Loucy (cell line): ENCODE results near the gene SNX3.

Source experiments
- H2AFZ ChIP-seq: fragments of 200-600 bp; sonication (generic); 2 replicates; pipeline ENCODE4 v1.6.0; 2016; ENCODE audit warnings: antibody characterized with exemption, mild to moderate bottlenecking, low read length, moderate library complexity
- H3F3A ChIP-seq: fragments of 200-600 bp; 2 replicates; pipeline ENCODE4 v1.6.0; 2016; ENCODE audit warnings: antibody characterized with exemption, low read depth, mild to moderate bottlenecking
- H3K27me3 ChIP-seq: fragments of 200-600 bp; sonication (generic); 2 replicates; pipeline ENCODE4 v1.6.1; 2014; ENCODE audit warnings: low read length, mild to moderate bottlenecking; ENCODE audit not compliant: insufficient read depth, poor library complexity, severe bottlenecking
- H3K36me3 ChIP-seq: fragments of 200-600 bp; sonication (generic); 2 replicates; pipeline ENCODE4 v1.6.1; 2016; ENCODE audit warnings: low read length; ENCODE audit not compliant: insufficient read depth
- H3K4me1 ChIP-seq: fragments of 200-600 bp; sonication (generic); 2 replicates; pipeline ENCODE4 v1.5.1; 2014; ENCODE audit warnings: low read length, mild to moderate bottlenecking; ENCODE audit not compliant: insufficient read depth, poor library complexity, severe bottlenecking
- H3K4me2 ChIP-seq: fragments of 200-600 bp; sonication (generic); 2 replicates; pipeline ENCODE4 v1.6.0; 2014; ENCODE audit warnings: antibody characterized with exemption, low read length, low read depth, mild to moderate bottlenecking; ENCODE audit not compliant: poor library complexity, severe bottlenecking
- H3K4me3 ChIP-seq: fragments of 200-600 bp; sonication (generic); 2 replicates; pipeline ENCODE4 v1.5.1; 2014; ENCODE audit warnings: low read length, mild to moderate bottlenecking, mixed read lengths; ENCODE audit not compliant: poor library complexity, severe bottlenecking
- H3K79me2 ChIP-seq: fragments of 200-600 bp; sonication (generic); 2 replicates; pipeline ENCODE4 v1.6.1; 2014; ENCODE audit warnings: low read length; ENCODE audit not compliant: insufficient read depth
- H3K9ac ChIP-seq: fragments of 200-600 bp; sonication (generic); 2 replicates; pipeline ENCODE4 v1.6.0; 2014; ENCODE audit warnings: mild to moderate bottlenecking, low read depth, low read length, moderate library complexity; ENCODE audit not compliant: poor library complexity, severe bottlenecking
- H3K9me2 ChIP-seq: fragments of 200-600 bp; sonication (generic); replicated peaks from 2 replicates; pipeline ENCODE4 v1.6.1; 2016; ENCODE audit warnings: low read depth, low read length, mixed read lengths
- H3K9me3 ChIP-seq: fragments of 200-600 bp; sonication (generic); 2 replicates; pipeline ENCODE4 v1.6.1; 2014; ENCODE audit warnings: mild to moderate bottlenecking, antibody characterized with exemption, low read length, low read depth; ENCODE audit not compliant: insufficient read depth
- H4K20me1 ChIP-seq: fragments of 200-600 bp; sonication (generic); 2 replicates; pipeline ENCODE4 v1.6.0; 2014; ENCODE audit warnings: antibody characterized with exemption, low read length, mild to moderate bottlenecking; ENCODE audit not compliant: insufficient read depth, poor library complexity, severe bottlenecking
- EZH2phosphoT487 ChIP-seq: fragments of 200-600 bp; IDR thresholded peaks from 2 replicates; pipeline ENCODE4 v1.6.1; 2018; ENCODE audit warnings: antibody characterized with exemption, mild to moderate bottlenecking, moderate library complexity, borderline replicate concordance
- TF ChIP-seq, protein P1 (sequence below): fragments of 200-600 bp; sonication (generic); conservative IDR thresholded peaks from 2 replicates; pipeline ENCODE4 v1.5.1; 2014; ENCODE audit warnings: mild to moderate bottlenecking, antibody characterized with exemption, low read length

SNX3 gene

DNA sequence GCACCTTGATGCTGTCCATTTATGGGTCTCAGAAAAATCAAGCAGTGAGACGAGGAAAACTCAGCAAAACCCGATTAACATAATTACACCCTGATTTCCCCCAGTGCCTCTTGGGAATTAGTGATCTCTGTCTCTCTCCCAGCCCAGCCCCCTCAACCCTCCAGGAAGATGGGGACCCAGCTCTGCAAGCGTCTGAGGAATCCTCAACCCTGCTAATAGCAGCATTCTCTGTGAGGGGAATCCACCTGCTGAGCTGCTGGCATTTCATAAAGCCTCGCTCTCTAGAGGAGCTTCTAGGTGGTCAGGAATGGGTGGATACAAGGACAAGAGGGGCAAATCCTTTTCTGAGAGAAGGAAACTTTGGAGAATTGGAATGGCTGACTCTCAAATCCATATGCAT lies 81.1 kb downstream of the SNX3 start:
- Histone ChIP-seq H3K36me3 (no peaks in the 10 kb centered on the region), H3K4me3 (no peak overlapping the region), H3K27me3 (no peaks in the 10 kb centered on the region), H3K9me3 (no peaks in the 10 kb centered on the region), H3K79me2 (no peaks in the 10 kb centered on the region), H3K4me2 (no peak overlapping the region), H4K20me1 (no peaks in the 10 kb centered on the region), H3K9me2 (no peaks in the 10 kb centered on the region), H3F3A (no peaks in the 10 kb centered on the region), H2AFZ (no peak overlapping the region), H3K4me1 (peaks cover 5% of the 10 kb centered on the region), H3K9ac (no peak overlapping the region)
- no peak for TF ChIP-seq EZH2phosphoT487
- TF ChIP-seq, protein P1, sequence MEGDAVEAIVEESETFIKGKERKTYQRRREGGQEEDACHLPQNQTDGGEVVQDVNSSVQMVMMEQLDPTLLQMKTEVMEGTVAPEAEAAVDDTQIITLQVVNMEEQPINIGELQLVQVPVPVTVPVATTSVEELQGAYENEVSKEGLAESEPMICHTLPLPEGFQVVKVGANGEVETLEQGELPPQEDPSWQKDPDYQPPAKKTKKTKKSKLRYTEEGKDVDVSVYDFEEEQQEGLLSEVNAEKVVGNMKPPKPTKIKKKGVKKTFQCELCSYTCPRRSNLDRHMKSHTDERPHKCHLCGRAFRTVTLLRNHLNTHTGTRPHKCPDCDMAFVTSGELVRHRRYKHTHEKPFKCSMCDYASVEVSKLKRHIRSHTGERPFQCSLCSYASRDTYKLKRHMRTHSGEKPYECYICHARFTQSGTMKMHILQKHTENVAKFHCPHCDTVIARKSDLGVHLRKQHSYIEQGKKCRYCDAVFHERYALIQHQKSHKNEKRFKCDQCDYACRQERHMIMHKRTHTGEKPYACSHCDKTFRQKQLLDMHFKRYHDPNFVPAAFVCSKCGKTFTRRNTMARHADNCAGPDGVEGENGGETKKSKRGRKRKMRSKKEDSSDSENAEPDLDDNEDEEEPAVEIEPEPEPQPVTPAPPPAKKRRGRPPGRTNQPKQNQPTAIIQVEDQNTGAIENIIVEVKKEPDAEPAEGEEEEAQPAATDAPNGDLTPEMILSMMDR, result no peak

DNA sequence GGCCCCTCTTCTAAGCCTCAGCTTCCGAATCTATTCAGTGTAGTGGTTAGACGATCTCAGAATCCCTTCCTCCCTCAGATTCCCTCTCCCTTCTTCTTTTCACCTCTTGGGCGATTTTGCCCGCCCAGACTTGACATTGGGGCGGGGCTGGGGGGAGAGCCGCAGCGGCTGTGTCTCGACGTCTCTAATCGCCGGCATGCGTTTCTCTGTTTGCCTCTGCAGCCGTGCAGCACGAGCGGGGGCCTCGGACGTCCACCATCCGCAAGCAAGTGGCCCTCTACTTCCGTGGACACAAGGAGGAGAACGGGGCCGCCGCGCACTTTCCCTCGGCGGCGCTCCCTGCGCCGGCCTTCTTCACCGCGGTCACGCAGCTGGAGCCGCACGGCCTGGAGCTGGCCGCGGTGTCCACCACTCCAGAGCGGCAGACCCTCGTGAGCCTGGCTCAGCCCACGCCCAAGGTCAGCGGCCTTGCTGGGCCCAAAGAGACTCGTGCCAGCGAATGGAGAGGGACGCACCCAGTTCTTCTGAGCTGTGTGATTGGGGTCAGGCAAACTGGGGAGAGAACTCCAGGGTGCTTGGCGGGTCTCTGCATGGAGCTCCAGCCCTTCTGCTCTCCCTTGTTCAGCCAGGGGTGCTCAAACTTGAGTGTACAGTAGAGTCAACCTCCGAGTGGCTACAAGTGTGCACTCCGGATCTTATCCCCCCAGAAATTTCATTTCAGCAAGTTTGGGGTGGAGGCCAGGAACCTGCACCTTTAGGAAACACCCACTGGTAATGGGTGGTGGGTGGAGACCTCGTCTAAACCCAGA lies 84.4 kb downstream of the SNX3 start:
- no peak overlapping the region for H3K4me2 ChIP-seq
- H3K79me2 ChIP-seq, result no peaks in the 10 kb centered on the region
- H3K36me3 ChIP-seq, result no peaks in the 10 kb centered on the region
- H3F3A ChIP-seq, result no peaks in the 10 kb centered on the region
- TF ChIP-seq EZH2phosphoT487, result no peak
- TF ChIP-seq, protein P1, result no peak
- no peak overlapping the region for H2AFZ ChIP-seq
- H3K9me2 ChIP-seq, result no peaks in the 10 kb centered on the region
- H3K4me3 ChIP-seq, result no peak overlapping the region
- H4K20me1 ChIP-seq, result no peaks in the 10 kb centered on the region
- no peak overlapping the region for H3K9ac ChIP-seq
- no peaks in the 10 kb centered on the region for H3K9me3 ChIP-seq
- no peaks in the 10 kb centered on the region for H3K27me3 ChIP-seq
- peaks cover 5% of the 10 kb centered on the region for H3K4me1 ChIP-seq

DNA sequence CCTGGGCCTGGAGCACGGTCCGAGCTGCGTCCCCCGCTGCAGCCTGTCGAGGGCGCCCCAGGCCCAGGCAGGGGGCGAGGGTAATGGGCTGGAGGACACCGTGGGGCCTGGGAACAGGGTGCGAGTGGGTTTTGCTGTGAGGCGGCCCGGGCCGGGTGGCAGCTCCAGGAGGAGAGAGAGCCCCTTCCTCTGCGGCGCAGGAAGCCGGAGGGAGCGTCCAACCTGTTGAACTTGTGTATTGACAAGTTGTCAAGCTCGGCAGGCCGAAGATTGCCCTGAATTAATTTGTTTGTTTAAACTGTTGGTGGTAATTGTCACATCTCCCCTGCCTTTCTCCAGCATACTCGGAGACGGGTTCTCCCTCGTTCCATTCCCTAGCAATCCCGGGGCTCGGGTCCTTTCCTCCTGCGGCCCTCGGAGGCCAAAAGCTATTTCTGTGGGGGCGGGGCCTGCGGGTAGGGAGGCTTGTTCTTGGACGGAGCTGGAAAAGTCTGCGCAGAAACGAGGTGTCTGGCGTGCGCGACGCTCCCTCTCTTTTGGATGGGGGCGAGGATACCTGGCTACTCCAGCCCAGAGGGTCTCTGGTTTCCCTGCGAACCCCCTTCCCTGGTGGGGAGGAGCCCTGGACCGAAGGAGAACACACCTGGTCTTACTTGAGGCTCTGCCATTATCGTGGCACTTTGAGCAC lies 85.1 kb downstream of the SNX3 start:
- Histone ChIP-seq H3K4me2 (no peak overlapping the region), H3K9ac (no peak overlapping the region)
- TF ChIP-seq, protein P1, result peak; percentile 48
- no peak for TF ChIP-seq EZH2phosphoT487

More for the DNA sequence above, 85.1 kb downstream of the SNX3 start:
- H3K27me3 ChIP-seq, result no peaks in the 10 kb centered on the region
- H3K4me1 ChIP-seq, result peaks cover 5% of the 10 kb centered on the region
- H3K9me2 ChIP-seq, result no peaks in the 10 kb centered on the region
- H3K4me3 ChIP-seq, result no peak overlapping the region
- no peaks in the 10 kb centered on the region for H4K20me1 ChIP-seq
- H3K9me3 ChIP-seq, result no peaks in the 10 kb centered on the region
- no peak overlapping the region for H2AFZ ChIP-seq
- H3K79me2 ChIP-seq, result no peaks in the 10 kb centered on the region
- no peaks in the 10 kb centered on the region for H3F3A ChIP-seq
- H3K36me3 ChIP-seq, result no peaks in the 10 kb centered on the region
